Vagina (tissue), 2 donors: ENCODE data around the gene ABTB2. TPM values are rescaled to one million over a fixed set of nuclear protein-coding genes. Genes with fewer than 3 reads are reported as not detected.

ENCODE experiments used
- DNase-seq, 2 donors: peaks; one replicate each; pipeline ENCODE4 v3.0.0-alpha.2; 2017; ENCODE audit errors: extremely low spot score in 2 of 2
- H3K27ac ChIP-seq: fragments of 200-600 bp; sonication (generic); one replicate; pipeline ENCODE4 v1.5.1; 2019
- H3K27me3 ChIP-seq: fragments of 200-600 bp; sonication (generic); one replicate; pipeline ENCODE4 v1.5.1; 2019
- H3K36me3 ChIP-seq, 2 donors: fragments of 200-600 bp; sonication (generic); one replicate each; pipeline ENCODE4 v1.5.1; 2017 to 2019
- H3K4me1 ChIP-seq: fragments of 200-600 bp; sonication (generic); one replicate; pipeline ENCODE4 v1.5.1; 2019
- H3K4me3 ChIP-seq, 2 donors: fragments of 200-600 bp; sonication (generic); 1 replicate in 1 of 2; 2 replicates in 1 of 2; pipeline ENCODE4 v1.5.1; 2016 to 2019
- H3K9me3 ChIP-seq: fragments of 200-600 bp; sonication (generic); one replicate; pipeline ENCODE4 v1.5.1; 2019
- POLR2A ChIP-seq, 2 donors: fragments of 450-650 bp; IDR thresholded peaks; one replicate each; pipeline ENCODE4 v1.6.1; 2017; ENCODE audit warnings: antibody characterized with exemption in 2 of 2, mild to moderate bottlenecking in 2 of 2, moderate library complexity in 2 of 2
- POLR2AphosphoS5 ChIP-seq, 2 donors: sonication (generic); formaldehyde crosslinking; IDR thresholded peaks; one replicate each; pipeline ENCODE4 v1.9.0; 2017; ENCODE audit warnings: antibody characterized with exemption in 2 of 2, mild to moderate bottlenecking in 2 of 2, low read depth in 1 of 2; ENCODE audit not compliant: insufficient read depth in 1 of 2
- intact Hi-C: fragments of 100-400 bp; cut with DNase I; formaldehyde crosslinking; loops from one replicate; pipeline ENCODE4 v1.15.1; 2023
- total RNA-seq: library from RNA; depleted of rRNA; stranded (reverse); fragments of >200 nt; gene quantifications from one replicate; pipeline ENCODE4 v1.2.3, GENCODE V29; 2016
- TF ChIP-seq, protein P1 (sequence below), 3 experiments: fragments of 450-650 bp in 2 of 3; fragments of 200-600 bp in 1 of 3; sonication (generic) in 1 of 3; IDR thresholded peaks; one replicate each; pipeline ENCODE4 v1.5.1; 2017 to 2019; ENCODE audit warnings: antibody characterized with exemption in 3 of 3, mild to moderate bottlenecking in 2 of 3, moderate library complexity in 2 of 3

The ABTB2 gene
- total RNA-seq, 1 donor from 2014 or later = 10.8 TPM

DNA sequence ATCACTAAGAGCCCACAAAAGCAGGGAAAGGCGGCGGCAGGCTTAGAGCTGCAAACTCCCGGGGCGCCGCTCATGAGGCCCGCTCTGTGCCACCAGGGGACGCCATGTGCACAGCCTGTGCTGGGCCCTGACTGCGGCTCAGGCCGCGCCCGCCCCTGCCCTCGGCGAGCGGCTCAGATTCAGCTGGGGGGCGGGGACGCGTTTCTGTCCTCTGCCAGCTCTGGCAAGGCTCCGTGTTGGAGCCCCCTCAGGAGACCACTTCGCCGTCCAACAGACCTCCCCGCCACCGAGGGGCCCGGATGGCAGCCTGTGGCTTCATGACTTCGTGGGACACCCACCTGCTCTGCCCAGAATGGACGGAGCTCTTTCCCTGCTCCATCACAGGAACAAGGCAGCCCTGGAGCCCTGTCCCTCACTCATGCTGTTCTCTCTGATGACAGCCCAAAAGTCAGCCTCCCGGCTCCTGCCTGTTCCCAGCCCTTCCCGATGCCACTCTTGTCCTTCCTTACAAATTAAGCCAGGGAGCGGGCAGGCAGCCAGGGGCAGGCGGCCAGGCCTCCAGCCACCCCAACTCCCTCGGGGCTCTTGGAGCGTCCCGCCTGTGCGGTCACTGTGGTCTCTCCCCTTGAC lies 183.3 kb downstream of the ABTB2 start:
- H3K4me3 ChIP-seq = peak overlapping the region; percentile 15 to 27
- H3K27ac ChIP-seq = peak overlapping the region; percentile 54
- H3K9me3 ChIP-seq = no peaks in the 10 kb centered on the region
- no peak for DNase-seq
- intact Hi-C loops = loop anchor here (1.0 to 10.0 kb wide), 2 partner anchors 185 to 270 kb away; no protein-coding TSS in a partner anchor
- H3K4me1 ChIP-seq = peaks cover 28% of the 10 kb centered on the region
- no peaks in the 10 kb centered on the region for H3K36me3 ChIP-seq
- TF ChIP-seq POLR2AphosphoS5 (IDR thresholded peaks at IDR 0.05; ENCODE audit: insufficient read depth in 1 of 2, low read depth in 1 of 2) (peak in 1 of 2 donors; percentile 61), POLR2A (IDR thresholded peaks at IDR 0.05) (no peak)
- TF ChIP-seq, protein P1, sequence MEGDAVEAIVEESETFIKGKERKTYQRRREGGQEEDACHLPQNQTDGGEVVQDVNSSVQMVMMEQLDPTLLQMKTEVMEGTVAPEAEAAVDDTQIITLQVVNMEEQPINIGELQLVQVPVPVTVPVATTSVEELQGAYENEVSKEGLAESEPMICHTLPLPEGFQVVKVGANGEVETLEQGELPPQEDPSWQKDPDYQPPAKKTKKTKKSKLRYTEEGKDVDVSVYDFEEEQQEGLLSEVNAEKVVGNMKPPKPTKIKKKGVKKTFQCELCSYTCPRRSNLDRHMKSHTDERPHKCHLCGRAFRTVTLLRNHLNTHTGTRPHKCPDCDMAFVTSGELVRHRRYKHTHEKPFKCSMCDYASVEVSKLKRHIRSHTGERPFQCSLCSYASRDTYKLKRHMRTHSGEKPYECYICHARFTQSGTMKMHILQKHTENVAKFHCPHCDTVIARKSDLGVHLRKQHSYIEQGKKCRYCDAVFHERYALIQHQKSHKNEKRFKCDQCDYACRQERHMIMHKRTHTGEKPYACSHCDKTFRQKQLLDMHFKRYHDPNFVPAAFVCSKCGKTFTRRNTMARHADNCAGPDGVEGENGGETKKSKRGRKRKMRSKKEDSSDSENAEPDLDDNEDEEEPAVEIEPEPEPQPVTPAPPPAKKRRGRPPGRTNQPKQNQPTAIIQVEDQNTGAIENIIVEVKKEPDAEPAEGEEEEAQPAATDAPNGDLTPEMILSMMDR (IDR thresholded peaks at IDR 0.05) = peak; percentile 90 to 97 (median 95)
- no peaks in the 10 kb centered on the region for H3K27me3 ChIP-seq

DNA sequence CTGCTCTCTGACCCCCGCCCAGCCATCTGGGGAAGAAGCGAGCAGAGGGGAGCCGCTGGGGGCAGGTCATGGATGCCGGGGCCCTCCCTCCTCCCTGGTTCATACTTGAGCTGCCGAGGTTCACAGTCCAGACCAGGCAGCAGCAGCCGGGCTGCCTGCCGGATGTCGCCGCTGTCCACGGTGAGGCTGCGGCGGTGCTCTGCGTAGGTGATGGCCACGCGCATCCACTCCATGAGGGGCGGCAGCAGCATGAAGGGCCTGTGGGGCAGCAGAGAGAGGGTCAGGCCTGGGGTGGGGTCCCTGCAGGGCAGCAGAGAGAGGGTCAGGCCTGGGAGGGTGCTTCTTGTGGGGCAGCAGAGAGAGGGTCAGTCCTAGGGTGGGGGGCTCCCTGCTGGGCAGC lies 184.8 kb downstream of the ABTB2 start:
- Histone ChIP-seq H3K36me3 (no peaks in the 10 kb centered on the region), H3K27me3 (no peaks in the 10 kb centered on the region), H3K9me3 (no peaks in the 10 kb centered on the region), H3K4me3 (no peak overlapping the region), H3K4me1 (peaks cover 40% of the 10 kb centered on the region), H3K27ac (no peak overlapping the region)
- TF ChIP-seq POLR2AphosphoS5 (IDR thresholded peaks at IDR 0.05; ENCODE audit: insufficient read depth in 1 of 2, low read depth in 1 of 2) (no peak), POLR2A (IDR thresholded peaks at IDR 0.05) (no peak)
- TF ChIP-seq, protein P1 (IDR thresholded peaks at IDR 0.05) = no peak
- no peak for DNase-seq
- intact Hi-C loops = loop anchor here (10.0 kb wide), 1 partner anchor 272 kb away; no protein-coding TSS in a partner anchor

DNA sequence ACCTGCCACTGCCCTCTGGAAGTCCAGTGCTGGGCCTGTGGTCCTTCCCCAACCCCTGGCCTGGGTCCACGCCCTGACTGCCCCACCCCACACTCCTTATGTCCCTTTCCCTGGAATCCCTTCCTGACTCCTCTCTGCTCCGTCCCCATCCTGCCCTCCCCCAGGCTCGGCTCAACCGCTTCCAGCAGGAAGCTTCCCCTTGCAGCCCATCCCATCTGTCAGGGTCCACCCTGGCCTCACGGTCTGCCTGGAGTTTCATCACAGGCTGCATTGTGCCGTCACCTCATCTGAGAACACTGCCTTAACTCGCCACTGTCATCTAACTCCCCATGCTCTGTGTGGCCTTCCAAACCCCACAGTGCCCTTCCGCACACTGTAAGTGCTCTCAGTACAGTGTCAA lies 188.1 kb downstream of the ABTB2 start:
- H3K9me3 ChIP-seq = no peaks in the 10 kb centered on the region
- no peak for TF ChIP-seq POLR2AphosphoS5 (IDR thresholded peaks at IDR 0.05; ENCODE audit: insufficient read depth in 1 of 2, low read depth in 1 of 2)
- no peak for TF ChIP-seq POLR2A (IDR thresholded peaks at IDR 0.05)
- TF ChIP-seq, protein P1 (IDR thresholded peaks at IDR 0.05) = no peak
- H3K27me3 ChIP-seq = no peaks in the 10 kb centered on the region
- H3K36me3 ChIP-seq = no peaks in the 10 kb centered on the region
- H3K4me1 ChIP-seq = peaks cover 34% of the 10 kb centered on the region
- peak overlapping the region; percentile 50 for H3K27ac ChIP-seq
- no peak for DNase-seq
- intact Hi-C loops = loop anchor here (10.0 kb wide), 1 partner anchor 275 kb away; no protein-coding TSS in a partner anchor
- H3K4me3 ChIP-seq = no peak overlapping the region

DNA sequence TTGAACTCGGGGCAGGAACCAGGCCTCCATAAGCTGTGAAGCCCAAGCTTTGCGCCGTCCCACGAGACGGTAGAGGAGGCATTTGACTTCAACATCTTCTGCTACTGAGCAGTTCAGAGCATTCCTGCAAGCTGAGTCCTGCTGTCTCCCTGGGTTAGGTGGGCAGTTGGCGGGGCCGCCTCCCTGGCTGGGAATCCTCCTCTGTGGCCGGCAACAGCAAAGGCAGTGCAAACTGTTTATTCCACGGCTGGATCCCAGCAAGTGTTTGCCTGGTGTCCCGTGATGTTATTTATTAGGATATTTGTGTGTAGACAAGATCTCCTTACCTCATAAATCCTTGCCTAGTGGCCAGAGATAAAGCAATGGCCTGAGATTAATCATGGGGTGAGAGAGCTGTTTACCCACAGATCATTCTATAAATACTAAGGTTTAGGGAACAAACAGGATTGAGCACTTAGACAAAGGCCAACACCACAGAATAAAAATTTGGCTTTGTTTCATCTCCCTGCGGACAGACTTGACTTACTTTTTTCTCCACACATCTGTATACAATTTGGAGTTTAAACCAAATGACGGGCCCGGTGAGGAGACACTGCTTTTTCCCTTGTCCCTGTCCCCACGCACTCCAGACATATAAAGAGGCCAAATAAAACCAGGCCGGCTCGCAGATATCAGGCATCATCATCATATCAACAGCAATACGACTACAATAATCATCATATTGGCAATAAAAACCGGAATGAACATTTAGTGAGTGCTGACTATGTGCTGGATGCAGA lies 189.0 kb downstream of the ABTB2 start:
- DNase-seq = no peak
- no peaks in the 10 kb centered on the region for H3K9me3 ChIP-seq
- H3K27ac ChIP-seq = peak overlapping the region; percentile 50
- peak in 1 of 2 donors; percentile 73 for TF ChIP-seq POLR2AphosphoS5 (IDR thresholded peaks at IDR 0.05; ENCODE audit: insufficient read depth in 1 of 2, low read depth in 1 of 2)
- TF ChIP-seq, protein P1 (IDR thresholded peaks at IDR 0.05) = no peak
- intact Hi-C loops = no loop called here
- H3K4me1 ChIP-seq = peaks cover 25% of the 10 kb centered on the region
- H3K36me3 ChIP-seq = no peaks in the 10 kb centered on the region
- H3K27me3 ChIP-seq = no peaks in the 10 kb centered on the region
- H3K4me3 ChIP-seq = no peak overlapping the region
